Smooth muscle cell (in vitro differentiated cells): ENCODE data around the gene ABHD5. TPM values are rescaled to one million over a fixed set of nuclear protein-coding genes. Genes with fewer than 3 reads are reported as not detected.
A peak's percentile ranks its signal among the peaks of the same experiment; 100 is the strongest.

Source experiments
- DNase-seq: peaks from one replicate; lab custom pipeline; 2025; ENCODE audit not compliant: unreplicated experiment; lab: John Stamatoyannopoulos, UW
- H2AFZ ChIP-seq: fragments of 200-600 bp; sonication (generic); 2 replicates; pipeline ENCODE4 v1.6.0; 2016; ENCODE audit warnings: antibody characterized with exemption, low read depth, mild to moderate bottlenecking
- H3F3A ChIP-seq: fragments of 200-600 bp; sonication (generic); 2 replicates; pipeline ENCODE4 v1.6.0; 2017; ENCODE audit warnings: antibody characterized with exemption, low read depth
- H3K27ac ChIP-seq: fragments of 200-600 bp; sonication (generic); 2 replicates; pipeline ENCODE4 v1.5.1; 2016; ENCODE audit warnings: low read depth, mild to moderate bottlenecking
- H3K27me3 ChIP-seq: fragments of 200-600 bp; sonication (generic); 2 replicates; pipeline ENCODE4 v1.6.1; 2016; ENCODE audit warnings: low read depth, mild to moderate bottlenecking
- H3K36me3 ChIP-seq: fragments of 200-600 bp; sonication (generic); 2 replicates; pipeline ENCODE4 v1.5.1; 2016; ENCODE audit warnings: low read depth
- H3K4me1 ChIP-seq: fragments of 200-600 bp; sonication (generic); 2 replicates; pipeline ENCODE4 v1.5.1; 2016; ENCODE audit warnings: low read depth
- H3K4me2 ChIP-seq: fragments of 200-600 bp; sonication (generic); 2 replicates; pipeline ENCODE4 v1.6.0; 2016; ENCODE audit warnings: mild to moderate bottlenecking
- H3K4me3 ChIP-seq: fragments of 200-600 bp; sonication (generic); 2 replicates; pipeline ENCODE4 v1.5.1; 2016; ENCODE audit warnings: mild to moderate bottlenecking
- H3K79me2 ChIP-seq: fragments of 200-600 bp; sonication (generic); 2 replicates; pipeline ENCODE4 v1.6.0; 2016; ENCODE audit warnings: low read depth, mild to moderate bottlenecking
- H3K9ac ChIP-seq: fragments of 200-600 bp; sonication (generic); 2 replicates; pipeline ENCODE4 v1.6.0; 2016; ENCODE audit warnings: low read depth
- H3K9me3 ChIP-seq: fragments of 200-600 bp; sonication (generic); replicated peaks from 2 replicates; pipeline ENCODE4 v1.5.1; 2016; ENCODE audit warnings: low read depth
- H4K20me1 ChIP-seq: fragments of 200-600 bp; sonication (generic); 2 replicates; pipeline ENCODE4 v1.6.0; 2016; ENCODE audit warnings: low read depth
- WGBS: methylation state at CpG from one replicate; pipeline ENCODE4 v1.1.7; 2016; ENCODE audit warnings: low lambda C conversion rate; 5-methylcytosine and 5-hydroxymethylcytosine counted together
- polyA plus RNA-seq: library from polyadenylated mRNA; unstranded; fragments of >200 nt; fragmentation: Nextera tagmentation; extraction: Ambion mirVana; gene quantifications from 2 replicates; pipeline ENCODE4 v1.2.1, GENCODE V29; 2016
- total RNA-seq: library from RNA; depleted of rRNA; stranded (reverse); fragments of >200 nt; gene quantifications from 2 replicates; pipeline ENCODE4 v1.2.3, GENCODE V29; 2014
- TF ChIP-seq, protein P1 (sequence below): fragments of 200-600 bp; sonication (generic); IDR thresholded peaks from 2 replicates; pipeline ENCODE4 v1.5.1; 2017; ENCODE audit warnings: borderline replicate concordance, mild to moderate bottlenecking, antibody characterized with exemption; ENCODE audit not compliant: insufficient read depth, poor library complexity, severe bottlenecking

The ABHD5 gene
- total and polyA plus RNA-seq, 2 experiments from 2014 or later: 8.6 to 9.3 TPM

DNA sequence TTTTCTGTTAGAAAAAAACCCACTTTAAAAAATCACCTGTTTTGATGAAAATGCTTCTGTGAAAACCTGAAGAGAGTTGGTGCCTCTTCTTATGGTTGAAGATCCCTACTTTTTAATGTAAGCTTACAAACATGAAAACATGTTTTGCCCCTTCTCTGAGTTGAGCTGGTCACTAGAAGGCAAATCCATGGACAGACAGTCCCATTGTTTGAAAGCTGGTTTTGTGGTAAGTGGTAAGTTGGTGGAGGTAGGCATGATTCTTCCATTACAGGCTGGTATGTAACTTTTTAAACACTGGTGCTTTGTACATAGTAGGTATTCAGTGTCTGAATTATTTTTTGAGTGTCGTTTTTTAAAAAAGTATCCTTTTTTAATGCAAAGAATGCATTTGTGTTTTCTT is 6.1 kb downstream of the ABHD5 start:
- no peaks in the 10 kb centered on the region for H3K27me3 ChIP-seq
- H3F3A ChIP-seq: peaks cover 14% of the 10 kb centered on the region
- H3K9me3 ChIP-seq: no peaks in the 10 kb centered on the region
- peaks cover 4% of the 10 kb centered on the region for H3K4me1 ChIP-seq
- no peak overlapping the region for H3K4me2 ChIP-seq
- H3K4me3 ChIP-seq: no peak overlapping the region
- H2AFZ ChIP-seq: no peak overlapping the region
- no peaks in the 10 kb centered on the region for H3K36me3 ChIP-seq
- WGBS: 90% methylated on average over 1 of the region's 1 CpG
- H3K9ac ChIP-seq: no peak overlapping the region
- DNase-seq: no peak
- H4K20me1 ChIP-seq: peaks cover 2% of the 10 kb centered on the region
- TF ChIP-seq, protein P1, sequence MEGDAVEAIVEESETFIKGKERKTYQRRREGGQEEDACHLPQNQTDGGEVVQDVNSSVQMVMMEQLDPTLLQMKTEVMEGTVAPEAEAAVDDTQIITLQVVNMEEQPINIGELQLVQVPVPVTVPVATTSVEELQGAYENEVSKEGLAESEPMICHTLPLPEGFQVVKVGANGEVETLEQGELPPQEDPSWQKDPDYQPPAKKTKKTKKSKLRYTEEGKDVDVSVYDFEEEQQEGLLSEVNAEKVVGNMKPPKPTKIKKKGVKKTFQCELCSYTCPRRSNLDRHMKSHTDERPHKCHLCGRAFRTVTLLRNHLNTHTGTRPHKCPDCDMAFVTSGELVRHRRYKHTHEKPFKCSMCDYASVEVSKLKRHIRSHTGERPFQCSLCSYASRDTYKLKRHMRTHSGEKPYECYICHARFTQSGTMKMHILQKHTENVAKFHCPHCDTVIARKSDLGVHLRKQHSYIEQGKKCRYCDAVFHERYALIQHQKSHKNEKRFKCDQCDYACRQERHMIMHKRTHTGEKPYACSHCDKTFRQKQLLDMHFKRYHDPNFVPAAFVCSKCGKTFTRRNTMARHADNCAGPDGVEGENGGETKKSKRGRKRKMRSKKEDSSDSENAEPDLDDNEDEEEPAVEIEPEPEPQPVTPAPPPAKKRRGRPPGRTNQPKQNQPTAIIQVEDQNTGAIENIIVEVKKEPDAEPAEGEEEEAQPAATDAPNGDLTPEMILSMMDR: no peak
- peaks cover 33% of the 10 kb centered on the region for H3K79me2 ChIP-seq
- no peak overlapping the region for H3K27ac ChIP-seq

DNA sequence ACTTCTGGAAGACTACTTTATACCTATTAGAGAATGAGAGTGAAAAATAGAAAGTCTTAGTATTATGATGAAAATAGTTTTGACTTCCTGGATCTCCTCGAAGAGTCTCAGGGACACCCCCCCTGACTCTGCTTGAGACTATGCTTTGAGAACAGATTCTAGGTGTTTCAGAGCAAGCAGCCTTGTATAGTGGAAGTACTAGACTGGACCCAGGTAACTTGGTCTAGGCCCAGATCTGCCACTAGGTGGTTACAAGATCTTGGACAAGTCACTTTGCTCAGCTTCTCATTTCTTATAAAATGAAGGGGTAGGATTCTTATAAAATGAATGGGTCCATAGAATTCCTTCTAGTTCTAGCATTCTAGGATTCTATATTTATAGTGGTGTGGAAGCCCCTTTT is 9.1 kb downstream of the ABHD5 start:
- Histone ChIP-seq H3F3A (peaks cover 4% of the 10 kb centered on the region), H3K27ac (no peak overlapping the region), H3K4me3 (no peak overlapping the region), H3K9ac (no peak overlapping the region), H3K4me1 (no peaks in the 10 kb centered on the region), H3K27me3 (no peaks in the 10 kb centered on the region), H3K9me3 (no peaks in the 10 kb centered on the region), H3K4me2 (no peak overlapping the region), H2AFZ (no peak overlapping the region), H3K79me2 (peaks cover 20% of the 10 kb centered on the region), H3K36me3 (peaks cover 3% of the 10 kb centered on the region), H4K20me1 (peaks cover 2% of the 10 kb centered on the region)
- no peak for DNase-seq
- 100% methylated on average over 1 of the region's 1 CpG for WGBS
- TF ChIP-seq, protein P1: peak; percentile 9

DNA sequence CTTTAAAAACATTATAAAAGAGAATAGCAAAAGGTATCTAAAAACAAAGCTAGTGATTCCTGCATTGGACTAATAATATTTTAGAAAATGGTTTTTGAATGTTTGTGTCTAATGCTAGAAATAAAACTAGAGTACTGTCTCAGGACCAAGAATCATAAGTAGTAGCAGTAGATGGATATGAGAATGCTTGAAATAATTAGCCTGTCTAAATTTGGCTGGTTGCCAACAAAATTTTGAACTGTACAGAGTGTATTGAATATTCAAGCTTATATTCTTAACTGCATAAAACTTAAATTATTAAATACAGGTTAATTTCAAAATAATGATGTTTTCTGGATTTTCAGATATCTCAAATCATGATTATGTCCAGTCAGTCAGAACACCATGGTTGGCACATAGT is 14.0 kb downstream of the ABHD5 start:
- H4K20me1 ChIP-seq: no peaks in the 10 kb centered on the region
- no peak overlapping the region for H3K4me3 ChIP-seq
- TF ChIP-seq, protein P1: no peak
- no peak overlapping the region for H3K27ac ChIP-seq
- H3K4me2 ChIP-seq: no peak overlapping the region
- peaks cover 3% of the 10 kb centered on the region for H3K36me3 ChIP-seq
- no peaks in the 10 kb centered on the region for H3K4me1 ChIP-seq
- no peaks in the 10 kb centered on the region for H3K79me2 ChIP-seq
- no peaks in the 10 kb centered on the region for H3K27me3 ChIP-seq
- no peaks in the 10 kb centered on the region for H3F3A ChIP-seq
- H3K9me3 ChIP-seq: no peaks in the 10 kb centered on the region
- H2AFZ ChIP-seq: no peak overlapping the region
- no peak for DNase-seq
- H3K9ac ChIP-seq: no peak overlapping the region

DNA sequence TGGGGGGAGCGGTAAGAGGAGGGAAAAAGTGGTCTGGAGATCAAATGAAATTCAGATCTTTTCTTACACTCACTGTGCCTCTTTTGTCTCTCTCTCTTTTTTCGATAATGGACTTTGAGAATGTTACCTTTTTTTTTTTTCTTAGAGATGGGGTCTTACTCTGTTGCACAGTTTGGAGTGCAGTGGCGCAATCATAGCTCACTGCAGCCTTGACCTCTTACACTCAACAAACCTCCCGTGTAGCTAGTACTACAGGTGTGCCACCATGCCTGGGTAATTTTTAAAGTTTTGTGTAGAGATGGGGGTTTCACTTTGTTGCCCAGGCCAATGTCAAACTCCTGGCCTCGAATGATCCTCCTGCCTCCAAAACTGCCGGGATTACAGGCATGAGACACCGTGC is 15.6 kb downstream of the ABHD5 start:
- Histone ChIP-seq H3K27me3 (no peaks in the 10 kb centered on the region), H3F3A (no peaks in the 10 kb centered on the region), H3K9ac (no peak overlapping the region), H2AFZ (no peak overlapping the region), H3K79me2 (no peaks in the 10 kb centered on the region), H3K9me3 (no peaks in the 10 kb centered on the region), H3K4me3 (no peak overlapping the region), H3K4me2 (no peak overlapping the region), H3K36me3 (peaks cover 3% of the 10 kb centered on the region), H3K27ac (no peak overlapping the region), H3K4me1 (no peaks in the 10 kb centered on the region), H4K20me1 (no peaks in the 10 kb centered on the region)
- WGBS: 95% methylated on average over 7 of the region's 7 CpGs
- no peak for DNase-seq
- TF ChIP-seq, protein P1: no peak
